UCSD-AML1 (cell line): ENCODE measurements around the gene SEBOX.
A peak's percentile ranks its signal among the peaks of the same experiment; 100 is the strongest.
"Not testable (repeated sequence)": the region's sequence is repeated elsewhere in the genome, so short reads cannot be mapped to it uniquely, and the experiment has no call there.

Experiments used
- DNase-seq: peaks from one replicate; lab custom pipeline; 2025; ENCODE audit not compliant: unreplicated experiment; lab: John Stamatoyannopoulos, UW

Gene SEBOX

DNA sequence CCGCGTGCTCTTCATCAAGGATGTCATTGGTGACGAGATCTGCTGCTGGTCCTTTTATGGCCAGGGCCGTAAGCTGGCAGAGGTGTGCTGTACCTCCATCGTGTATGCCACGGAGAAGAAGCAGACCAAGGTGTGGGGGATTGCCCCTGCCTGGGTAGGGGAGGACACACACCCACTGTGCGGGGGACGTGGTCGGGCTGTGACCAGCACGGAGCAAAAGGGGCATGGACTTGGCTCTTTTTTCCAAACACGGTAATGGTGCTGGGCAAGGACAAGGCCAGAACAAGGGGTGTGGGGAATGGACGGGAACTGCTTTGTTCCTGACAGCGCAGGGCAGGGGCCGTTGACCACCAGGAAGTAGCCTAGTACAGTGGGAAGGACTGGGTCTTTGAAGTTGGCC lies 22.7 kb downstream of the SEBOX start:
- DNase-seq = no peak

DNA sequence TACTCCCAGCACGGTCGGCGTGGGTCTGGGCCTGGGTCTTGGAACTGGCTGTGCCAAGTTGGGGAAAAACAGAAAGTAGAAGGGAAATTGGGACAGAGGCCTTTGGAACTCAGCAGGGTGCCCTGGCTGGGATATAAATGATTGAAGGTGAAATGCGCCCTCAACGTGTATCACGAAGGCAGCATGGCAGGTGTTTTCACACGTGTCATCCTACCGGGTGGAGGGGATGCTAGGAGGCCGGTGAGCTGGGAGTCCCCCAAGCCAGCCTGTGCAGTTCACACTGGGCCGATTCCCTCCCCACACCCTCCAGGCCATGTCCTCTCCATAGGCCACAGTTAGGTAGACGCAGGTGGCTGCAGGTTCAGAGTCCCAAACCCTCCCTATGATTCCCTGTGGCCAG lies 23.5 kb downstream of the SEBOX start:
- DNase-seq = no peak

DNA sequence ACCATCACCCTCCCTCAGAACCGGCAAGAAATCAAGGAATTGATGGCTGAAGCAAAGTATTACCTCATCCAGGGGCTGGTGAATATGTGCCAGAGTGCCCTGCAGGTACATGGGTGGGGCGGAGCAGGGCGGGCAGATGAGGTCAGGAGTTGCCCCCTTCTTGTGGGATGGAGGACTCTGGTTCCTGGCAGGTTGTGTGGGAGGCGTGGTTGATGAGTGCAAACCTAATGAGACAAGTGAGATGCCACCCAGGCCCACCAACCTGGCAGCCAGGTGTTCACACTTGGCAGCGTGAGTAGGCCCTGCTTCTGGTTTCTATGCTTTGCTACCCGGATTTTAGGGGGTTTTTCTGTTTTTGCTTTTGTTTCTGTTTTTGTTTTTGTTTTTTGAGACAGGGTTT lies 24.6 kb downstream of the SEBOX start:
- no peak for DNase-seq

DNA sequence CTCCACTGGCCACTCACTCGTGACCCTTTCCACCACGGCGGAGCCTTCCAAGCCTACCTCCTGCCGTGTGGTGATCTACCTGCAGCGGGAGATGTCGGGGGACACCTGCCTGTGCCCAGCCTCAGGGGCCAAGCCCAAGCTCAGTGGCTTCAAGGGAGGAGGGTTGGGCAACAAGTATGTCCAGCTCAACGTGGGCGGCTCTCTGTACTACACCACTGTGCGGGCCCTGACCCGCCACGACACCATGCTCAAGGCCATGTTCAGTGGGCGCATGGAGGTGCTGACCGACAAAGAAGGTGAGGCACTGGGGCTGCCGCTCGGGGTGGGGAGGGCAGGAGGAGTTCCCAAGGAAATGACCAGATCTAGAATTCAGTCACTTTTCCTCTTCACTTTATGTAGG lies 25.6 kb downstream of the SEBOX start:
- DNase-seq = no peak

DNA sequence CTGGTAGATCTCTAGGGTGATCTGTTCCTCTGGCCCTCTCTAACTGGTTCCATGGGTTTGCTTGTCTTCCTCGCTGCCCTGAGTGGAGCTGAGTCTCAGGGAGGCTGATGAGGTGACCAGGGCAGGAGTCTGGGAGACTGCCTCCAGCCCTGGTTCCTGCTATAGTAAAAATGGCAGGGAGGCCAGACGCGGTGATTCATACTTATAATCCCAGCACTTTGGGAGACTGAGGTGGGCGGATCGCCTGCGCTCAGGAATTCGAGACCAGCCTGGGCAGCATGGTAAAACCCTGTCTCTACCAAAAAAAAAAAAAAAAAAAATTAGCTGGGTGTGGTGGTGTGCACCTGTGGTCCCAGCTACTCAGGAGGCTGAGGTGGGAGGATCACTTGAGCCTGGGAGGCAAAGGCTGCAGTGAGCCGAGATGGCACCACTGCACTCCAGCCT lies 26.2 kb downstream of the SEBOX start:
- not testable (repeated sequence) for DNase-seq

DNA sequence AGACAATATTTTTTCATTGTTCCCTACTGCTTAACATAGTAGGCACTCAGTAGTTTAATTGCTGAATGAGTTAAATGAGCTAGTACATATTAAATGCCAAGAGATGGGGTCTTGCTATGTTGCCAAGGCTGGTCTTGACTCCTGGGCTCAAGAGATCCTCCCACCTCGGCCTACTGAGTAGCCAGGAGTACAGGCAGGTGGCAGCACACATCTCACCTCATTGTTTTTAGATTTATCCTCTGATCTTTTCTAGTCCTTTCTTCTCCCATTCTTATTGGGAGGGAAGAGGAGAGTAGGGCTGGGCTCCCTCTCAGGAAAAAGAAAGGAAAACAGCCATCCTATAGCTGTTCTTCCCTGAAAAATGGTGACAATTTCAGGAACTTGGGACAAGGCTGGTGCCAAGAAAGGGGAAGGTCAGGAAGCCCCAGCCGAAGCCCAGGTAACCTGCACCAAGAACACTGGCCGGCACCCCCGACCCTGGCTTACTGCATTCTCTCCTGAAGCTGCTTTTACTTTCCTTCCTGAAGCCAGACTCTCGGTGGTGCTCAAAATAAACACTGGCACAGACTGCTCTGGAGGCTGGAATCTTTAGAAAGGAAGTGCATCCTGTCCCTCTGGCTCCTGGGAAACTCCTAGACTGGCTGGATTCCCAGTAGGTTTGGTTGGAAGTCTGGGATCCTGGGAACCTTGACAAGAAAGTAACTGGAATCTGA lies 26.8 kb downstream of the SEBOX start:
- no peak for DNase-seq

DNA sequence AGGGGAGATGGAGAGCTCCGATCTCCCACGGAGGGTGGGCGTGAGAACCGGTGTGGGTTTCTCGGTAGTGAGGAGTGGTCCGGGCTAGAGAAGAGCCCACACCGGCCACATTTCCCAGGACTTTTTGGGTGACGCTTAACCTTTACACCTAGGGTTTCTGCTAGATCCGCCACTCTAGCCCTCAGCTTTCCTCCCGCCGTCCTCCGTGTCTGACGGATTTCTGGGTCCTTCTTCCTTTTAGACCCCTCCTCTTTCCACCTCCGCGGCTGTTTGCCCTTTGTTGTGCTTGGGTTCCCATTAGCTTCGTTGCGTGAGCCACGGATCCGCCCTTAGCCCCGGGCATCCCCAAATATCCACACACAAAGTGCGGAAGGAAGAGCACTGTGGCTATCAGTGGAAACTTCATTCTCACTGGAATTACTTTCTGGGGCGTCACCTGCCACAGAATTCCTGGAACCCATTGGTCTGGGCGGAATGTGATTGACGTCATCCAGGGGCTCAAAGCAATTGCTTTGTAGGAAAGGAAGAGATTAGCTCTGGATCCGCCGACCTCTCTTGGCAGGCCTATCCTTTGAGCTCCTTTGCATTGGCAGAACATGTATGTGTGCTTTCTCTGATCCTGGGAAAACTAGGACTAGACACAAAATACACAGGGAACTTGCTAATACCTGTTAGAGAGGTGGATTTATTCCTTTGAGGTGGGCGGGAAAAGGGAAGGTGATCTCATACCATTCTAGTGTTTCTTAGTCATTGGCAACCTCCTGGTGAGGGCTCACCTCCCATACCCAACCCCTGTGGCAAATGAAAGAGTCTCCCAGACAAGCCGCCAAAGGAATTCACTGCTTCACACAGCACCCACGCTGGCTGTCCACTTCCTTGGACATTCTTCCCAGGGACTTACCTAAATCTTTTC lies 28.8 kb downstream of the SEBOX start:
- peak; percentile 49 for DNase-seq

DNA sequence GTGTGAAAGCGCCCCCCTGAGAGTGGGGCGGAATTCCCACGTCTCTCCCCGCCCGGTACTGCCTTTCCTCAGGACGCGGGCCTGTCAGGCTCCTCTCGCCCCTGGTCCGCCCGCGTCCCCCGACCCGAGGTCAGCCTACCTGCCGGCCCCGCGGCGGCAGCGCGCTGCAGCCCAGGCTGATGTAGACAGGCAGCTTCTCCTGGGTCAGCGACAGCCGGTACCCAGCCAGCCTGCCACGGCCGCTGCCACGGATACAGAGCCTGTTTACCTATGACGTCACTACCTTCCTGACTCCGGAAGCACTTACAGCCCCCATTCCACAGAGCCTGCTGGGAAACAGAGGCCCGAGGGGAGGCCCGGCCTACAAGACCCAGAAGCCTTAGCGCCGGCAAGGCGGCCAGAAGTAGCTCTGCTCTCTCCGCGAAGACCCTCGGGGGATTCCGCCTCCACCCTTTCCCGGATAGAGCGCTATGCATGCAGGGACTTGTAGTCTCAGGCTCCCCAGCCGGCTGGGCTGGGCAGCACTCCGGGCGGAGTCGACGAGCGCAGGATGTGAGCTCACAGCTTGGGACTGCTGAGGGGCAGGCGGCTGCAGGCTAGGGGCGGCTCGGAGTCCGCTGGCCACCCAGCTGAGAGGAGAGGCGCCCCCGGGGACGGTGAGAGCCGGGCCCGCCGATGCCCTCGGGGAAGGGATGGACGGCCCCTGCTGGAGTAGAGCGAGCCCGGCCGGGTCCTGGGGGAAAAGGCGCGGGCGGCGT lies 29.6 kb downstream of the SEBOX start, which contains the start of the genes IFT20 and TNFAIP1:
Gene IFT20 (minus strand): TSS at position 272 of the 758 bp plus-strand sequence. CDS start 3,487 bp downstream, outside the sequence.
Gene TNFAIP1 (plus strand): TSS at position 561 of the 758 bp plus-strand sequence. CDS start 3,761 bp downstream, outside the sequence.
- DNase-seq = peak; percentile 99

DNA sequence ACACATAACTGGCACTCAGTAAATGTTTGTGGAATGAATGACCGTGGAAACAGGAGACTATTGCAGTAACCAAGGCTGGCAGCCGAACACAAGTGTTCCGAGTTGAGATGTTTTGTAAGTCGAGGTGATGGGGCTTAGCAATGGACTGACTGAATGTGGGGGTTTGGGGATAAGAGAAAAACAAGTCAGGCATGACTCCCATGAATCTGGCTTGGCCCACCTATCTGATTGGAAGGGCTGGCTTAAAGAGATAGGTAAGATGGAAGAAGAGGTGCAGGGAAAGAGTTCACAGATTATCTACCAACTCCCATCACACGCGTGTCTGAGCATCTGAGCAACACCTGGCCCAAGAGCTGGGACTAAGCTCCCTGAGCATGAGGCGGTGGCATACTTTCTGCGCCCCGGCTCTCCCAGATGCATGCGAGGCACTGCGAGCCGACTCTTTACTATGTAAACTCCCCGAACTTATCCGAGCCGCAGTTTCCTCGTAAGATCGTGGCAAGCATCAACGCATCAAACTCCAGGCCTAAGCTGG lies 30.3 kb downstream of the SEBOX start:
- no peak for DNase-seq

DNA sequence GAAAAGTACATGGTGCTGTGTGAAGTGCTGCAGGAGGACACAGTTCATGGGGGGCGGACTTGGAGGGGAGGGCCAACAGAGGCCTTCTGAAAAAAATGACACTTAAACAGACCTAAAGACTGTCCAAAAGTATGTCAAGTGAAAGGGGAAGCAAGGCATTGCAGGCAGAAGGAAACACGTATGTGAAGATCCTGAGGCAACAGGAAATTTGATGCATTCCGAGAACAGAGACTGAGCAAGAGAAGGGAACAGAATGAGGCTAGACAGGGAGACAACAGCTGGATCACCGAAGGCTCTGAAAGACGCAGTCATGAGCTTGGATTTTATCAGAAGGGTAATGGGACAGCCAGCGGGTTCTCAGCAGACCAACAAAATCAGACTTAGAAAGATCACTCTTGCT lies 30.8 kb downstream of the SEBOX start:
- no peak for DNase-seq

DNA sequence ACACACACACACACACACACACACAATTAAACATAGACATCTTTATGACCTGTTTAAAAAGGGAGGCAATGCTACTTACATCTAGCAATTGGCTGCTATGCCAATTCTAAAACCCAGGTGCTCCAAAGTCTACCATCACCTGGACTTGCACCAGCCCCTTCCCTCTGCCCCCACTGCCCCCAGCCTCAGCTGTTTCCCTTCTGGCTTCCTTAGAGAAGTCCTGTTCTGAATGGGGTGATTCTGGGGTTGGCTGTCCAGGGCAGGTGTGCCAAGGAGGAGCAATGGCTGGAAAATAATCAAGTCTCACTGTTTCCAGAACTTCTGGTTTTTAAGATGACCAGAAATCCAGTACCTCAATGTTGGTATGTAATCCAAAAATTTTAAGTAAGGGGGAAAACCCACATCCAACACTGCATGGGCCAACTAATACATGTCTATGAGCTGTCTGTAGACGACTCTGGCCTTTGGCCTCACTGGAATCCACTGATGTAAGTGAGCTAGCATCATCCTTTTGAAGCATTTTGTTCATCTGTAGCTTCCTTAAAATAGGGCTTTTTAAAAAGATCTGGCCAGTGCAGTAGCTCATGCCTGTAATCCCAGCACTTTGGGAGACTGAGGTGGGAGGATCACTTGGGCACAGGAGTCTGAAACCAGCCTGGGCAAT lies 31.8 kb downstream of the SEBOX start:
- DNase-seq = no peak

DNA sequence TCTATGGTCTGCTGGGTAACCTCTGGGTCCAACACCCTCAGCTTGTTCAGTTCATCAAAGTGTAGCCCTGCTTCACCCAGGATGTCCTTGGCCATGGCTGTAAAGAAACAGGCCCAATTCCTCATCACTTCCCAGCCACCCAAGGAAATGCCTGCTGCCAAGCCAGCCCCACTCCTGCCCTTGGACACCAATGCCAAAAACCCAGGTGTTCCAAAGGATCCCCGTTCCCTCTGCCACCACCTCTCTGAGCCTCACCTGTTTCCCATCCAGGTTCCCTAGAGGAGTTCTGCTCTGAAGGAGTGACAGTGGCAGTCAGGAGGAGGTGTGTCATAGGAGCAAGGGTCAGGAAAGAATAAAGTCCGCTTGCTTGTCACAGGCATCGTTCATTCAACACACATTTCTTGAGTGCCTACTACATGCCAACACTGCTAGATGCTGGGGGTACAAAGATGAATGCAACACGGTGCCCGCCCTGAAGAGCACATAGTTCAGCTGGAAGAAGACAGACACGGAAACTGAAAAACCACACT lies 33.0 kb downstream of the SEBOX start:
- DNase-seq = no peak

DNA sequence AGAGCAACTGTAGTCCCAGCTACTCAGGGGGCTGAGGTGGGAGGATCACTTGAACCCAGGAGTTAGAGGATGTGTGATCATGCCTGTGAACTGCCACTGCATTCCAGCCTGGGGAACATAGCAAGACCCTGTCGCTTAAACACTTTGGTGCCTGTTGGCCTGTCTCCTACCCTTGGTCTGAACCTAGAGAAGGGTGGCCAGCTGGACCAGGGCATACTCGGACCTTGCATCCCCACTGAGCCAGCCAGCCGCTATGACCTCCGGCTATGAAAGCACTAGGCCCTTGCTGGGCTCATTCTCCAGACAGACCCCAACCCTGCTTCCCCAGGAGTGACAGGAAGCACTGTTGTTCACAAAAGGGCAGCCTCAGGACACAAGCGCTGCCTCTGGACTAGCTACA lies 34.3 kb downstream of the SEBOX start:
- no peak for DNase-seq

DNA sequence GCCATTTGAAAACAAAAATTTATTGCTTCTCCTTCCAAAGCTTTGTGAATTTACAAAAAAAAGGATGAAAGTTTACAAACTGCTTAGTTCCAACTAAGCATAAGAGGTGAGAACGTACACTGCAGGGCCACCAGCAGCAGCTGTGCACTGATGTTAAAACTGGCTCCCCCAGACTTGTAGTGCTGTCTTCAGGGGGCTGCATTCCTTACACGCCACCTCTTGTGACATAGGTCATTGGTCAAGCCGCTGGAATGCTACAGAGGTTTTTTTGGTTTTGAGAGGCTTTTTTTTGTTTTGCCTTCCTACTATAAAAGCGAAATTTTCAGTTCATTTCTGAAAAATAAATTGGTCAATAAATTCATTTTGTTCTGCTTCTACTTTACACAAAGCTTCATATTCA lies 36.7 kb downstream of the SEBOX start:
- DNase-seq = no peak

DNA sequence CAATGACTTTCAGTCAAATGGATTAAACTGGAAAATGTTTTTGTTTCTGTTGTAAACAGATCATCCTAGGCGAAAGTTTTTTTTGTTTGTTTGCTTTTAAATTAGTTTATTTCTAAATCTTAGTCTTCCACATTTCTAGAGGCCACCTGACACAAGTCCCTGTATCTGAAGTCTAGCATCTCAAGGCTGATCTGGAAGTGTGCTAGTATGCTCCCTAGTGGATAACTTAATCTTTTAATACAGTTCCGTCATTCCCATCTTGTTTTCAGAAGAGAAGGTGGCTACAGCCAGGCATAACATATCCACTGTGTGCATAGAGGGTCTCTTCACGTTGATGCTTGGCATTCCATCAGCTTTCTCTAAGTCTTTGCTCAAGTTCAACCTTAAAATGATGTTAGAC lies 37.3 kb downstream of the SEBOX start:
- no peak for DNase-seq

DNA sequence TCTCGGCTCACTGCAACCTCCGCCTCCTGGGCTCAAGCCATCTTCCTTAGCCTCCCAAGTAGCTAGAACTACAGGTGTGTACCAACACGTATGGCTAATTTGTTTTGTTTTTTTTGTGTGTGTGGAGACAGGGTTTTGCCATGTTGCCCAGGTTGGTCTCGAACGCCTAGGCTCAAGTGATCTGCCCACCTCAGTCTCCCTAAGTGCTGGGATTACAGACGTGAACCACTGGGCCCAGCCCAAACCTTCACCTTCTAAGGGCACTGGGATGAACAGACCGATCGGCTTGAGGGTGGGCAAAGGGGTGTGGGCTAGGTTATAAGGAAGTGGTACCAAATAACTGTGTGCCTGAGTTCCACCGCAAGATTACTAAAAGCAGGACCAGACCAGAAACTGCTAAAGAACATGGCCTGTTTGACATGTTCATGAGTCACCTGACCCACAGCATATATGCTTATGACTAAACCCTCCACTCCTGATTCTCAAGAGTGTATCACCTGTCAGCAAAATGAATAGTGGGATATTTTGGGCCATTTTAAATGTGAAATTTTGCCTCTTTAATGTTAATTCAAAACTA lies 37.9 kb downstream of the SEBOX start:
- no peak for DNase-seq

DNA sequence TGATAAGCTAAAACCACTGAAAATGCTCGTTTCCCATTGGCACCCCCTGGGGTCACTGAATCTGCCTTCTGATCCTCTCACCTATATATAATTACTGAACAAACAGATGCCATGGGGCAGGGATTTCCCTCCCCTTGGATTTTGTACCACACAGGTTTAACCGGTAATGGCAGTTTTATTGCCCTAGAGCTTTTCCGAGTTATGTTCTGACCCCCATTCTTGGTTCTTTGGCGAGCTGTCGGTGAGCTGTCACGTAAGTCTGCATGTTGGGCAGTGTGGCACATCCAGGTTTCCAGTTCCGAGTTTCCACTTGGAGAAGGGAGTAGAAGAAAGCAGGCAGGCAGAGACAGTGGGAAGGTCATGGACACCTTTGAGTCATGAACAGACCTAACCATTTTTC lies 38.9 kb downstream of the SEBOX start:
- no peak for DNase-seq

DNA sequence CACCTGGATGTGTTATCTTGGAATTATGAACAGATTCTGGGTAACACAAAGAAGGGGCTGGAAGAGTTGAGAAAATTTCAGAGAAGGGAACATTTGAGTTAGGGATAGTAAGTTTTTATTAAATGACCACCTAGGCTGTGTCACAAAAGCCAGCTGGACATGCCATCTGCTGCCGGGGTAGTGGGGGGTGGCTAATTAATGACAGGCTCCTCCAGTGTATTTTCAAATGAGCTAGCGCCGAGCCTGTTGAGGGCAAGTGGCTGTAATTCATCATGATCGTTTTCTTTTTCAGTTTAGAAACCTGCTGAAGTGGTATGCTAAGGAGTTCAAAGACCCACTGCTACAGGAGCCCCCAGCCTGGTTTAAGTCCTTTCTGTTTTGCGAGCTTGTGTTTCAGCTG lies 39.8 kb downstream of the SEBOX start:
- DNase-seq = no peak

DNA sequence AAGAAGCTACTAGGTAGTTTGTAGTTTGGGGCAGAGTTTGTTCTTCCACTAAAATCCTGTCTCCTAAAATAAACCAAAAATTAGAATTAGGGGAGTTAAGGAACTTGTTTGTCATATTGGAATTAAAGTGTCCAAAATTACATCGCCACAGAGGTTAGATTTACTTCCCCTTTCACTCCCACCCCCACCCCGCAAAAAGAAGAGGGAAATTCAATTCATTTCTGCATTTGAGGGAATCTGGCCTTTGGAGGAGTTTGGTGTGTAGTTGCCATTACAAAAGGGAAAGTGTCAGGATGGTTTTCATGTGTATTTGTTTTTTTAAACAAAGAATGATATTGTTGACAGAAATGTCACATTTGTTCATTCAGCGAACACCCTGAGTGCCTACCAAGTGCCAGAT lies 40.2 kb downstream of the SEBOX start:
- DNase-seq = no peak

DNA sequence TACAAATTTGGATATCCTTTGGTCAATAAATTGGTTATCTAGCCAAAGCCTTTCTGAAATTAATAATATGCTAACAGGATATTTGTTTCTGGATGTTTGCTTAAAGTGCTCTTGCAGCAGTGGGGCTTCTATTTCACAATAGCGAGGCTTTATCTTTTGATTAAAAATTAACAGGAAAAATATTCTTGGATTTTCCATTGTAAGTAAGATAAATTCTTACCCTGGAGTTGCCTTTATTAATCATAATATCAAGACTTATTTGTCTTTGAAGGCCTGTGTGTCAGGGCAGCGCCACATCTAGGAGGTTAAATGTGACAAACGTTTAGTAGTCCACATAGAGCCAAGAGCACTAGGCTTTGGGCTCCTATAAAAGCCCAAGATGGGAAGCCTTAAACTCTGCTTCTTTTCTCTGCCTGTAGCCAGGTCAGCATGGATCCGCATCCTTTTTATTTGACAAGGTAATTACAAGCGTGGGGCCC lies 40.7 kb downstream of the SEBOX start:
- DNase-seq = no peak
